WI38 (cell line): ENCODE results near the gene PROSER2.

ENCODE experiments used
- H3K4me3 ChIP-seq: 2 replicates; pipeline ENCODE4 v1.5.1; 2011; ENCODE audit warnings: low read depth, mild to moderate bottlenecking, control low read depth, low read length
- CTCF ChIP-seq: IDR thresholded peaks from 2 replicates; pipeline ENCODE4 v1.5.1; 2012; ENCODE audit warnings: low read depth, mild to moderate bottlenecking, control low read depth, low read length

The PROSER2 gene

GRCh38 chr10:11823122-11823988 lies at the start of gene PROSER2:
TSS of gene PROSER2 (plus strand) at chr10:11823356. CDS start at chr10:11852078, 28,722 bp downstream.
- TF ChIP-seq CTCF = no peak

GRCh38 chr10:11773761-11774441 lies 49.3 kb upstream of the PROSER2 start:
- H3K4me3 ChIP-seq = no peak overlapping the region
- no peak for TF ChIP-seq CTCF

More at GRCh38 chr10:11823122-11823988, at the start of gene PROSER2:
- H3K4me3 ChIP-seq = peak within 1 kb of the TSS; percentile 88

- H3K4me3 ChIP-seq = no peak overlapping the region
- no peak for TF ChIP-seq CTCF
These were observed 47.7 kb upstream of the PROSER2 start for GRCh38 chr10:11775412-11775811.

- H3K4me3 ChIP-seq = no peak overlapping the region
- TF ChIP-seq CTCF = no peak
These were observed 47.1 kb upstream of the PROSER2 start for GRCh38 chr10:11776080-11776479.

GRCh38 chr10:11781114-11781513 lies 42.0 kb upstream of the PROSER2 start:
- H3K4me3 ChIP-seq = no peak overlapping the region
- no peak for TF ChIP-seq CTCF

- peak; percentile 49 for TF ChIP-seq CTCF
- H3K4me3 ChIP-seq = no peak overlapping the region
These were observed 40.2 kb upstream of the PROSER2 start for GRCh38 chr10:11782793-11783557.
